DMS79 treated with DMSO at 0.1 percent for 48 hours (cell line): Measurements from ENCODE around the gene OR2Y1.
"Not testable (repeated sequence)": the region's sequence is repeated elsewhere in the genome, so short reads cannot be mapped to it uniquely, and the experiment has no call there.

Experiments
- DNase-seq: peaks from one replicate; lab custom pipeline; 2025; lab: John Stamatoyannopoulos, UW

Gene OR2Y1

DNA sequence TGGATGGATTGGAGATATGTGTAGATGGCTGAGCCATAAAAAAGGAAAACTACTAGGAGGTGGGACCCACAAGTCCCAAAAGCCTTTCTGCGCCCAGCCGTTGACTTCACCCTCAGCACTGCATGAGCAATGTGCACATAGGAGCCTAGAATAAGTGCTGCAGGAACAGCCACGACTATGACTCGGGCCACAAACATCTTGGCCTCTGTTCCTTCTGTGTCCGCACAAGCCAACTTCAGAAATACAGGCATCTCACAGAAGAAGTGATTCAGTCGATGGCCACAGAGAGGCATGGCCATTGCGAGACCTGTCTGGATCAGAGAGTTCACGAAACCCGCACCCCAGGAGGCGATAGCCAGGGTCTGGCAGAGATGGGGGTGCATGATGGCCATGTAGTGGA lies 587 bp downstream of the OR2Y1 start:
- DNase-seq = no peak

- peak; percentile 69 for DNase-seq
Measured at GRCh38 chr5:180736536-180736935, 3.3 kb downstream of the OR2Y1 start.

- DNase-seq = no peak
Measured at GRCh38 chr5:180724944-180725343, 14.9 kb downstream of the OR2Y1 start.

DNA sequence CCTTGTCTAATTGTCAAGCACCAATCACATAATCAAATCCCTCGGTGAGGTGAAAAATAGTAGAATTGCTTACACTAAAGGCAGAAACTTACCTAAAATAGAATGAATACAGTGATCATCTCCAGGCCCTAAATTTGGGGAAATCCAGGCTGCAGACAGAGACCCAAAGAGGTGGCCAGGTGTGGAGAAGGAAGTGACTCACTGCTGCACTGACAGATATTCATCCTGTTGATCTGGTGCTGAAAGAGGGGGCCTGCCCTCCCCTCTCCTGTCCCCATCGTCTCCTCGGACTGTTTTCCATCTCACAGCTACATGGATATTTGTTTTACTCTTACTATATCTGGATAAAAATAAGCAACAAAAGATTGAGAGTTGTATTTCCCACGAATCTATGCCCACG lies 15.9 kb downstream of the OR2Y1 start:
- no peak for DNase-seq

DNA sequence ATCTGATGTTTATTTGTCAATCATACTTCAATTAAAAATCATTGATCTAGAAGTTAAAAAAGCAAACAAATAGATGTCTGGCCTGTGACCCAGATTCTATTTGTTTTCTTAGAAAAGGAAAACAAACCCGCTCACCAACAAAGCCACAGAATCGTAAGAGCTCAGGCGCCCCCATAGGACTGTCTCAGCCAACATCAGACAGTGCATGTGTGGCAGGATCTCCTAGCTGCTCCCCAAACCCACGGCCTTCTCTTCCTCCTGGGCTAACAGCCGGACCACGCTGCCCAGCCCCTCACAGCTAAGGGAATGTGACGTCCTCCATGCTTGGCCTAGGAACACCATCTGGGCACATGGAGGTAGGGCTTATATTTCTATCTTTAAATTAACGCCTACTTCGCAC lies 19.4 kb downstream of the OR2Y1 start:
- no peak for DNase-seq

DNA sequence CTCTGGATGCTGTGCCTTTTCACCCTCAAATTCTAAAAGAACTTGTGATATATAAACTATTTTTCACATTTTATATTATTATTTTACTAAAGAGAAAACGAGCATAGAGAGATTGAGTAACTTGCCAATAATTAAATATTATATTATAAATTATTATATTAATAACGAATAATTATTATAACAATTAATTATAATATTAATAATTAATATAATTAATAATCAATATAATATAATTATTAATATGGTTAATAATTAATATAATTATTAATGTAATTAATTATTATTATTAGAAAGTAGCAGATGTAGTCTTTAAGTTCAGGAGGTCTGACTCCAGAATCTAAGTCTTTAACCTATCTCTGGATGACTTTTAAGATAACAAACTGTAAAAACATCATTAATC lies 20.1 kb downstream of the OR2Y1 start:
- no peak for DNase-seq

DNA sequence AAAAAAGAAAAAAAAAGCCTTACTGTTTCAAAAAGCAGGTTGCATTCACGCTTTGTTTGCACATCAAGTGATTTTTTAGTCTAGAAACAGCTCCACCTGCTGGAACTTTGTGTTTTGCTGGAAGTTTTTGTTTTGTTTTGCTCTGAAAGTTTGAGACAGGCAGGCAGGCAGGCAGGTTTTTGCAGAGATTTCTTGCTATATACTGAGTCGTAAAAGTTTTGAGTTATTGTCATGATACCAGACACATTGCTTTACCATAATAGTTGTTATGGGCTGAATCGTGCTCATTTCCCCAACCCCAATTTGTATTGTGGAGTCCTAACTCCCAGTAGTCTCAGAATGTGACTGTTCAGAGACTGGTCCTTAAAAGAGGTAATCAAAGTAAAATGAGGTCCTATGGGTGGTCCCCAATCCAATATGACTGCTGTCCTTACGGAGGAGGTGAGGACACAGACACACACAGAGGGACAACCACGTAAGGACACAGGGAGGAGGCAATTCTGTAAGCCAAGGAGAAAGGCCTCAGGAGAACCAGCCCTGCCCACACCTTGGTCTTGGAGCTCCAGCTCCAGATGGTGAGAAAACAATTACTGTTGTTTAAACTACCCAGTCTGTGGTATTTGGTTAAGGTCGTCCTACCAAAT lies 20.9 kb downstream of the OR2Y1 start:
- DNase-seq = peak; percentile 6

GRCh38 chr5:180717989-180718388 lies 21.9 kb downstream of the OR2Y1 start:
- no peak for DNase-seq

DNA sequence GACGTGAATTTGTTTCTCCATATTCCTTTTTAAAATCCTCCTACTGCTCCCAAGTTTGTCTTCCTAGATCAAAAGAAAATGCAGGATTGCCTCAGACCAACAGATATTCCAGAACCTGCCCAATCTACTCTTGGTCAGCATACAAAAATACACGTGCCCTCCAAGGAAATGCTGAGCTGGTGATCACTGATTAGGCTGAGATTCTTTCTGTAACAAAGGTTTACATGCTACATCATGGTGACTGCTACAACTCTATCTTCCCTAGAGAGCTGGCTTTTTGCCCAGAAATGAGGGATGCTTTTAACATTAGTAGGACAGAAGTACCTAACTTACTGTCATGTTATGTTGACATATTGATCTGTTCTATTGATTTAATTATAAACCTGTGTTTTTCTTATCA lies 35.5 kb downstream of the OR2Y1 start:
- no peak for DNase-seq

DNA sequence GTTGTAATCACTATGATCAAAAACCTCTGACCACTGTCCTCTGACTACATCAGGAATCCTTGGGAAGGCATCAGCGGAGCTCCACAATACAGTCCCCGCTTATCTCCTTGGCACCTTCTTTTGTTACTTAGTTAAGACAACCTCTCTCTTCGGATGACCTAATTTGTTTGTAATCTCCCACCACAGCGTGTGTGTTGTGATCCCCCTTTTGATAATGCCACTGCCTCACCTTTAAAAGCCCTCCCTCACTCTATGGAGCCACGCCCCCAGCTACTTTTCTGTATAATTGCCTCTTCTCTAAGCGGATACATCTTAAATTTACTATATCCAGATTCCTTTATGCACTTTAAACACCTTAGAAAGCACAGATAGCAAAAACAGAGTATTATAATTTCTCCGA lies 35.9 kb downstream of the OR2Y1 start:
- DNase-seq = no peak

DNA sequence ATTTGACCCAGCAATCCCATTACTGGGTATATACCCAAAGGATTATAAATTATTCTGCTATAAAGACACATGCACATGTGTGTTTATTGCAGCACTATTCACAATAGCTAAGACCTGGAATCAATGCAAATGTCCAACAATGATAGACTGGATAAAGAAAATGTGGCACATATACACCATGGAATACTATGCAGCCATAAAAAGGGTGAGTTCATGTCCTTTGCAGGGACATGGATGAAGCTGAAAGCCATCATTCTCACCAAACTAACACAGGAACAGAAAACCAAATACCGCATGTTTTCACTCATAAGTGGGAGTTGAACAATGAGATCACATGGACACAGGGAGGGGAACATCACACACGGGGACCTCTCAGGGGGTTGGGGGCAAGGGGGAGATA lies 36.5 kb downstream of the OR2Y1 start:
- DNase-seq = not testable (repeated sequence)

- not testable (repeated sequence) for DNase-seq
Measured at GRCh38 chr5:180700440-180700839, 39.4 kb downstream of the OR2Y1 start.

DNA sequence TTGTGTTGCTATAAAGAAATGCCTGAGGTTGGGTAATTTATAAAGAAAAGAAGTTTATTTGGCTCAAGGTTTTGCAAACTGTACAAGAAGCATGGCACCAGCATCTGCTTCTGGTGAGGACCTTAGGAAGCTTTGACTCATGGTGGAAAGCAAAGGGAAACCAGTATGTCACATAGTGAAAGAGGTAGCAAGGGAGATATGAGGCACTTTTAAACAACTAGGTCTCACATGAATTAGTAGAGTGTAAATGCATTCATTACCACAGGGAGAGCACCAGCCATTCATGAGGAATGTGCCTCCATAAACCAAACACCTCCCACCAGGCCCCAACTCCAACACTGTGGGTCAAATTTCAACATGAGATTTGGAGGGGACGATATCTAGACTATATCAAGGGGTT lies 40.8 kb downstream of the OR2Y1 start:
- no peak for DNase-seq

- no peak for DNase-seq
Measured at GRCh38 chr5:180696116-180696515, 43.7 kb downstream of the OR2Y1 start.

DNA sequence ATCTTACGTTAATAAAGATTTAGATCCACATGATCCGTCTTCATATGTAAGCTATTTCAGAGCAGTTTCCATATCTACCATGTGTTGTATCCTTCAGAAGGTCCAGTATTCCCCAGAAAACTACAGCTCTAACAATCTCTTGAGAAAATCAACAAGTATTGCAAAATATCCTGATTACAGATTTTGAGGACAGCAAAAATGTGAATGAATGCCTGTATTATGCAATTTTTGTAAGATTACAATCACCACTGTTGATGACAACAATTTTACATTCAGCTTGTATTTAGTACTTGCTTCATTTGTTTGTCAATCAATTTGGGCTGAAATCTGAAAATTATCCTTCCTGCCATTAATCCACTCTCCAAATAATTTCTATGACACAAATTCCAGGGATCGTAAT lies 47.4 kb downstream of the OR2Y1 start:
- DNase-seq = no peak

- no peak for DNase-seq
Measured at GRCh38 chr5:180691046-180691445, 48.8 kb downstream of the OR2Y1 start.

- DNase-seq = no peak
Measured at GRCh38 chr5:180690562-180690961, 49.3 kb downstream of the OR2Y1 start.

DNA sequence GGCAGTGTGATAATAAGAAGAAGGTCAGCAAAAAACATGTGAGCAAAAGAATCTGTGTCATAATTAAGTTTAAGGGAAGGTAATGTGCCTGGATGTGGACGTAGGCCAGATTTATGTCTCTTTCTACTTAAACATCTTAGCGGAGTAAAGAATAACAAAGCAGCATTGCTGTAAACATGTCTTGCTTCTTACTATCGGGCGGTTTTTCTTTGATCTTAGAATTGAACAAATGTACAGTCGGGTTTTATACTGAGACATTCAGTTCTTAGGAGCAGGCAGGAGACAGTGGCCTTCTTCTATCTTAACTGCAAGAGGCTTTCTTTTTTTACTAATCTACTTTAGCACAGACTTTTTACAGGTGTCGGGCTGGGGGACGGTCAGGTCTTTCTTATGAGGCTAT lies 50.1 kb downstream of the OR2Y1 start:
- no peak for DNase-seq
